GM12878 (cell line): ENCODE measurements around the gene ZNF148. TPM values are rescaled to one million over a fixed set of nuclear protein-coding genes. Genes with fewer than 3 reads are reported as not detected.

Experiments
- CEBPZ ChIP-seq: fragments of 150-350 bp; IDR thresholded peaks from 2 replicates; pipeline ENCODE4 v1.6.1; 2016; ENCODE audit warnings: low read depth, low read length
- EGR1 ChIP-seq, 2 experiments: IDR thresholded peaks; 1 replicate in 1 of 2; 2 replicates in 1 of 2; pipeline ENCODE4 v1.6.1; 2011 to 2012; ENCODE audit warnings: low read depth in 2 of 2, low read length in 2 of 2, borderline replicate concordance in 1 of 2, mild to moderate bottlenecking in 1 of 2, moderate library complexity in 1 of 2
- GATAD2B ChIP-seq: fragments of 450-650 bp; conservative IDR thresholded peaks from 2 replicates; pipeline ENCODE4 v1.6.1; 2017; ENCODE audit warnings: low read depth, mild to moderate bottlenecking, moderate library complexity
- KDM1A ChIP-seq: fragments of 200-600 bp; sonication (generic); IDR thresholded peaks from 2 replicates; pipeline ENCODE4 v1.6.1; 2016; ENCODE audit warnings: borderline replicate concordance
- MAX ChIP-seq: IDR thresholded peaks from 2 replicates; pipeline ENCODE4 v1.6.1; 2012; ENCODE audit warnings: low read depth, low read length, improper control_type of control experiment
- MTA2 ChIP-seq: fragments of 450-650 bp; IDR thresholded peaks from 2 replicates; pipeline ENCODE4 v1.6.1; 2016; ENCODE audit warnings: low read depth, mild to moderate bottlenecking, moderate library complexity
- MXI1 ChIP-seq: fragments of 150-350 bp; IDR thresholded peaks from 2 replicates; pipeline ENCODE4 v1.6.1; 2011; ENCODE audit warnings: low read depth, mild to moderate bottlenecking, inconsistent platforms, low read length, improper control_type of control experiment
- MYC ChIP-seq: IDR thresholded peaks from 2 replicates; pipeline ENCODE4 v1.6.1; 2011; ENCODE audit warnings: mild to moderate bottlenecking, low read length, moderate library complexity, inconsistent platforms; ENCODE audit not compliant: insufficient read depth, insufficient replicate concordance, insufficient read length, severe bottlenecking
- NFIC ChIP-seq: IDR thresholded peaks from 2 replicates; pipeline ENCODE4 v1.6.1; 2012; ENCODE audit warnings: low read depth, mild to moderate bottlenecking, inconsistent platforms, low read length, moderate library complexity
- NKRF ChIP-seq: fragments of 450-650 bp; conservative IDR thresholded peaks from 2 replicates; pipeline ENCODE4 v1.6.1; 2017; ENCODE audit warnings: mild to moderate bottlenecking, moderate library complexity
- PKNOX1 ChIP-seq: fragments of 450-650 bp; IDR thresholded peaks from 2 replicates; pipeline ENCODE4 v1.6.1; 2016; ENCODE audit warnings: mild to moderate bottlenecking
- POLR2A ChIP-seq: IDR thresholded peaks from 2 replicates; pipeline ENCODE4 v1.6.1; 2011; ENCODE audit warnings: low read depth, mild to moderate bottlenecking, low read length
- POU2F2 ChIP-seq: IDR thresholded peaks from 3 replicates; pipeline ENCODE4 v1.6.1; 2011; ENCODE audit warnings: low read depth, mild to moderate bottlenecking, low read length, borderline replicate concordance
- SIX5 ChIP-seq: IDR thresholded peaks from 2 replicates; pipeline ENCODE4 v1.6.1; 2011; ENCODE audit warnings: mild to moderate bottlenecking, low read depth, low read length, moderate library complexity; ENCODE audit not compliant: severe bottlenecking
- SMAD5 ChIP-seq: IDR thresholded peaks from 2 replicates; pipeline ENCODE4 v1.6.1; 2016; ENCODE audit warnings: antibody characterized with exemption, low read depth
- SREBF2 ChIP-seq: IDR thresholded peaks from 2 replicates; pipeline ENCODE4 v1.6.1; 2012; ENCODE audit warnings: mild to moderate bottlenecking, low read length
- TARDBP ChIP-seq: IDR thresholded peaks from 2 replicates; pipeline ENCODE4 v1.6.1; 2016; ENCODE audit warnings: borderline replicate concordance
- USF1 ChIP-seq: IDR thresholded peaks from 2 replicates; pipeline ENCODE4 v1.6.1; 2011; ENCODE audit warnings: borderline replicate concordance, low read depth, mild to moderate bottlenecking, moderate library complexity, mixed read lengths, low read length; ENCODE audit not compliant: insufficient read depth; ENCODE audit errors: extremely low read length
- USF2 ChIP-seq: IDR thresholded peaks from 2 replicates; pipeline ENCODE4 v1.6.1; 2011; ENCODE audit warnings: low read depth, low read length, improper control_type of control experiment, borderline replicate concordance
- ZNF207 ChIP-seq: fragments of 450-650 bp; IDR thresholded peaks from 2 replicates; pipeline ENCODE4 v1.6.1; 2014; ENCODE audit warnings: antibody characterized with exemption, mild to moderate bottlenecking, borderline replicate concordance
- ZNF217 ChIP-seq: fragments of 450-650 bp; IDR thresholded peaks from 2 replicates; pipeline ENCODE4 v1.6.1; 2017; ENCODE audit warnings: antibody characterized with exemption, mild to moderate bottlenecking
- polyA plus RNA-seq, 11 experiments: library from polyadenylated mRNA; depleted of rRNA in 4 of 11; unstranded in 6 of 11; stranded (reverse) in 5 of 11; fragments of >200 nt; fragmentation: Nextera tagmentation in 4 of 11; fragmentation: Illumina TruSeq in 1 of 11; extraction: Ambion mirVana in 4 of 11; extraction: Trizol in 1 of 11; gene quantifications; 1 replicate in 1 of 11; 2 replicates in 10 of 11; pipeline versions ENCODE4 v1.2.1 to v1.2.3, GENCODE V29; 2011 to 2016; ENCODE audit warnings: inconsistent platforms in 2 of 11, missing spikeins in 2 of 11, low read depth in 1 of 11
- total RNA-seq, 4 experiments: library from RNA; depleted of rRNA in 3 of 4; stranded (reverse); fragments of >200 nt in 3 of 4; fragmentation: Illumina TruSeq in 1 of 4; extraction: Trizol in 1 of 4; gene quantifications; 2 replicates each; pipeline versions ENCODE4 v1.2.1 to v1.2.3, GENCODE V29; 2013 to 2021

Gene ZNF148
- total and polyA plus RNA-seq, 10 of the 15 experiments (the other 5 are each of a cell fraction or from before 2014, with no cell fraction given) = 8.6 to 40.4 (median 26.7) TPM

- no peak for TF ChIP-seq USF1
- no peak for TF ChIP-seq SIX5
- no peak for TF ChIP-seq SREBF2
- no peak for TF ChIP-seq POU2F2
- TF ChIP-seq TARDBP = no peak
- peak; percentile 67 for TF ChIP-seq MXI1
- peak; percentile 74 for TF ChIP-seq POLR2A
- TF ChIP-seq PKNOX1 = peak; percentile 86
- peak; percentile 49; the same call in 1 of the 2 replicates for TF ChIP-seq NKRF
- TF ChIP-seq MAX = peak; percentile 66; the same call in 1 of the 2 replicates
- no peak for TF ChIP-seq SMAD5
- TF ChIP-seq CEBPZ = no peak
- TF ChIP-seq EGR1 (IDR thresholded peaks at IDR 0.05; ENCODE audit: borderline replicate concordance in 1 of 2, low read depth in 2 of 2, low read length in 2 of 2) = peak in 1 of 2 experiments; percentile 35; a peak in 1 of 3 replicates
- TF ChIP-seq ZNF217 = peak; percentile 56; the same call in 1 of the 2 replicates
- TF ChIP-seq ZNF207 = no peak
- TF ChIP-seq MTA2 = peak; percentile 34; the same call in 1 of the 2 replicates
- TF ChIP-seq GATAD2B = peak; percentile 90
- no peak for TF ChIP-seq MYC
- no peak for TF ChIP-seq USF2
- TF ChIP-seq NFIC = no peak
- no peak for TF ChIP-seq KDM1A
Measured at GRCh38 chr3:125357032-125357658, 18.0 kb downstream of the ZNF148 start (continued).
